ENCODE measurements around the gene UQCRC1. TPM values are rescaled to one million over a fixed set of nuclear protein-coding genes. Genes with fewer than 3 reads are reported as not detected.

Gene UQCRC1
- polyA plus RNA-seq (2012; ENCODE audit: insufficient read length, low read depth): 523 TPM

GRCh38 chr3:48609088-48610005 is at the start of gene UQCRC1:
UQCRC1 (minus strand) TSS chr3:48609646; CDS start chr3:48609620, 26 bp downstream.
- TF ChIP-seq TAF1 (IDR thresholded peaks at IDR 0.05; ENCODE audit: borderline replicate concordance, insufficient read depth, low read length): peak; percentile 68
- TF ChIP-seq REST (IDR thresholded peaks at IDR 0.05; ENCODE audit: insufficient read depth in 1 of 2, low read depth in 2 of 2, low read length in 2 of 2): no peak
- no peak for TF ChIP-seq SIN3A (IDR thresholded peaks at IDR 0.05; ENCODE audit: borderline replicate concordance, insufficient read depth, low read length)
- TF ChIP-seq POLR2AphosphoS5 (IDR thresholded peaks at IDR 0.05; ENCODE audit: low read depth, low read length): peak; percentile 96
- TF ChIP-seq FOXP2 (optimal IDR thresholded peaks at IDR 0.05; ENCODE audit: borderline replicate concordance, extremely low read depth, extremely low read length, insufficient read depth): peak; percentile 53

GRCh38 chr3:48656841-48657281 is 47.4 kb upstream of the UQCRC1 start:
- TF ChIP-seq REST (IDR thresholded peaks at IDR 0.05; ENCODE audit: insufficient read depth in 1 of 2, low read depth in 2 of 2, low read length in 2 of 2) (no peak), POLR2AphosphoS5 (IDR thresholded peaks at IDR 0.05; ENCODE audit: low read depth, low read length) (no peak), SIN3A (IDR thresholded peaks at IDR 0.05; ENCODE audit: borderline replicate concordance, insufficient read depth, low read length) (no peak), FOXP2 (optimal IDR thresholded peaks at IDR 0.05; ENCODE audit: borderline replicate concordance, extremely low read depth, extremely low read length, insufficient read depth) (no peak), TAF1 (IDR thresholded peaks at IDR 0.05; ENCODE audit: borderline replicate concordance, insufficient read depth, low read length) (no peak)

- TF ChIP-seq TAF1 (IDR thresholded peaks at IDR 0.05; ENCODE audit: borderline replicate concordance, insufficient read depth, low read length): no peak
- TF ChIP-seq FOXP2 (optimal IDR thresholded peaks at IDR 0.05; ENCODE audit: borderline replicate concordance, extremely low read depth, extremely low read length, insufficient read depth): no peak
- no peak for TF ChIP-seq POLR2AphosphoS5 (IDR thresholded peaks at IDR 0.05; ENCODE audit: low read depth, low read length)
- TF ChIP-seq SIN3A (IDR thresholded peaks at IDR 0.05; ENCODE audit: borderline replicate concordance, insufficient read depth, low read length): no peak
- TF ChIP-seq REST (IDR thresholded peaks at IDR 0.05; ENCODE audit: insufficient read depth in 1 of 2, low read depth in 2 of 2, low read length in 2 of 2): no peak
Observed at GRCh38 chr3:48656061-48656840, 46.8 kb upstream of the UQCRC1 start.

- TF ChIP-seq REST (IDR thresholded peaks at IDR 0.05; ENCODE audit: insufficient read depth in 1 of 2, low read depth in 2 of 2, low read length in 2 of 2) (no peak), TAF1 (IDR thresholded peaks at IDR 0.05; ENCODE audit: borderline replicate concordance, insufficient read depth, low read length) (no peak), POLR2AphosphoS5 (IDR thresholded peaks at IDR 0.05; ENCODE audit: low read depth, low read length) (no peak), FOXP2 (optimal IDR thresholded peaks at IDR 0.05; ENCODE audit: borderline replicate concordance, extremely low read depth, extremely low read length, insufficient read depth) (no peak), SIN3A (IDR thresholded peaks at IDR 0.05; ENCODE audit: borderline replicate concordance, insufficient read depth, low read length) (no peak)
Observed at GRCh38 chr3:48655606-48656005, 46.2 kb upstream of the UQCRC1 start.
